ENCODE results near the gene CYP3A7. TPM values are rescaled to one million over a fixed set of nuclear protein-coding genes. Genes with fewer than 3 reads are reported as not detected.
"Not testable (repeated sequence)": the region's sequence is repeated elsewhere in the genome, so short reads cannot be mapped to it uniquely, and the experiment has no call there.

The CYP3A7 gene
- total RNA-seq, 1 experiment from 2014 or later: not detected

DNA sequence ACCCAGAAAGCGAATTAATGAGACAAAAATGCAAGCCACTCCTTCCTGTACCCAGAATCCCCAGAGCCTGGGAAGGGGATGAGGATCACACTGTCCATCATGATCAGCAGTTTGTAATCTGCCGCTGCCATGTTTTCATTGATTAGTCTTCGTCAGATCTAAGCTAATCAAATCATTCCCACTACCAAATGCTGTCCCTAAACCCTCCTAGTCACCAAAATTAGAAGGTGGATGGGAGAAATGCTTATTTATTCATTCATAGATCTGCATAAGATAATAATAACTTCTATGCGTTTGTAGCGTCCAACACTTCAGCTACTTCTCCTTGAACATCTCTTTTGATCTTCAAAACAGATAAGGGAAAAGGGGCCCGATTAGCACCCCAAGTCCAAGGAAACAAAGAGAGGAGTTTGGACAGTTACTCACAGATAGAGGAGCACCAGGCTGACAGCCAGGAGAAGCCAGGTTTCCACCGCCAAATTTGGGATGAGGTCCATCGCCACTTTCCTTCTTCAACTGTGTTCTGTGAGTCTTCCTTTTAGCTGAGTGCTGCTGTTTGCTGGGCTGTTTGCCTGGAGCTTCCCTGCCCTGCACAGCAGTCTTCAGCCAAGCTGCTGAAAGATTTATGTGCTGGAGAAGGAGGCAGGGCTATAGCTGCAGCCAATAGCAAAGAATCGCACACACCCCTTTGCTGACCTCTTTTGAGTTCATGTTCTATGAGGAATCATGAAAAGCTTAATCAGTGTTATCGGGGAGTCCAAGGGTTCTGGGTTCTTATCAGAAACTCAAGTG is 55.4 kb downstream of the CYP3A7 start, which contains the start of gene CYP3A5:
CYP3A5 (minus strand) TSS at position 597 of the 792 bp plus-strand sequence; CDS start at position 497, 100 bp downstream.
- in situ Hi-C loops (cut with HindIII; ENCODE audit: low sequenced_read_pairs): no loop called here
- DNase-seq (ENCODE audit: low spot score): no peak

DNA sequence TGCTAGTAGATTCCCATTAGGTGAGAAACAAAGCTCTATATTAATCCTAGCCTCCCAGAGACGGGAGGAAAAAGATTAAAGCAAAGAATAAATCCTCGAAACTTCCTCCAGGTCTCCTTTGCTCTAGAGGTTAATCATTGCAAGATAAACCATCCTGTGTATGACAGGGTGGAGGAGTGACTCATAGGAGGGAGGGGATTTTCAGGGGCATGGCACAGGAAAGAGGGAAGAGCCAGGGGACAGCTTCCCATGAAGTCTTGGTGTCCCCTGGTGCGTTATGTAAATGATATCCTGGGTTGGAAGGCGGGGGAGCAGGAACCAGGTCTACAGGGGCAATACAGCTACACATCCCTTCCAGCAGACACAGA is 56.0 kb downstream of the CYP3A7 start:
- no peak for DNase-seq (ENCODE audit: low spot score)
- in situ Hi-C loops (cut with HindIII; ENCODE audit: low sequenced_read_pairs): no loop called here

GRCh38 chr7:99677648-99678045 is 57.3 kb downstream of the CYP3A7 start:
- DNase-seq (ENCODE audit: low spot score): no peak
- in situ Hi-C loops (cut with HindIII; ENCODE audit: low sequenced_read_pairs): no loop called here

DNA sequence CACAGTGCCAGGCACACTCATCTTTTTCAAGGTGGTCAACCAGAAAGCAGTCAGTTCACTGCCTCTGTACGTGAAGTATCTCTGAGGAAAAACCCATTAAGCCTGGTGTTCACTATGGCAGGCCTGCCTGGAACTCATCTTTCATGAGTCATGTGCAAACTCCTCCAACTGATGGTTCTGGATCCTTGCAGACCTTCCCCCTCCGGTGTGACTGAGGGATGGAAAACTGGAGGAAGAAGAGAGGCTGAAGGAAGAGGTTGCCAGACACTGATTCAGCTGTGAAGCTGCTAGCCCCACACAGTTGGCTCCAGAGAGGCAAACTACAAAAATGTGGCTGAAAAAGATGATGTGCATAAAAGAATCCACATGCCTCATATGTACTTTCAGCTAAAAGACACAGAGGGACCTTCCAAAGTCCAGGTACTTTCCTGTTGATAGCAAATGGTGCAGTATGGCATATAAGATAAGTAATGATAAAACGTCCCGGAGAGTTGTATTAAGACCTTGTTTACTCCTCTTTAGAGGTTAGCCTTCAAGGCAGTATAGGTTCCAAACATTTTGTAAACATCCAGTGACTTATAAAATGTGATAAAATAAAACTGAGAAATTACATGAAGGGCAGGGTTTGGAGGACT is 57.9 kb downstream of the CYP3A7 start:
- DNase-seq (ENCODE audit: low spot score): no peak
- in situ Hi-C loops (cut with HindIII; ENCODE audit: low sequenced_read_pairs): no loop called here

GRCh38 chr7:99674995-99675742 is 59.8 kb downstream of the CYP3A7 start:
- in situ Hi-C loops (cut with HindIII; ENCODE audit: low sequenced_read_pairs): no loop called here
- no peak for DNase-seq (ENCODE audit: low spot score)

DNA sequence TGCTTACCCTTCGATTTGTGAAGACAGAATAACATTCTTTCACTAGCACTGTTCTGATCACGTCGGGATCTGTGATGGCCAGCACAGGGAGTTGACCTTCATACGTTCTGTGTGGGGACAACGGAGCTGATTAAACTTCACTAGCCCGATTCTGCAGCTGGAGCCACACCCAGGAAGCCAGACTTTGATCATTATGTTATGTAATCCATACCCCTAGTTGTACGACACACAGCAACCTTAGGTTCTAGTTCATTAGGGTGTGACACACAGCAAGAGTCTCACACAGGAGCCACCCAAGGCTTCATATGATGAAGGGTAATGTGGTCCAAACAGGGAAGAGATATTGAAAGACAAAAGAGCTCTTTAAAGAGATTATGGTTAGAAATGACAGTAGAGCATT is 62.4 kb downstream of the CYP3A7 start:
- DNase-seq (ENCODE audit: low spot score): no peak
- in situ Hi-C loops (cut with HindIII; ENCODE audit: low sequenced_read_pairs): no loop called here

- no peak for DNase-seq (ENCODE audit: low spot score)
- in situ Hi-C loops (cut with HindIII; ENCODE audit: low sequenced_read_pairs): no loop called here
These were observed 65.2 kb downstream of the CYP3A7 start for GRCh38 chr7:99669782-99670181.

GRCh38 chr7:99668541-99668940 is 66.5 kb downstream of the CYP3A7 start:
- no peak for DNase-seq (ENCODE audit: low spot score)
- in situ Hi-C loops (cut with HindIII; ENCODE audit: low sequenced_read_pairs): no loop called here

DNA sequence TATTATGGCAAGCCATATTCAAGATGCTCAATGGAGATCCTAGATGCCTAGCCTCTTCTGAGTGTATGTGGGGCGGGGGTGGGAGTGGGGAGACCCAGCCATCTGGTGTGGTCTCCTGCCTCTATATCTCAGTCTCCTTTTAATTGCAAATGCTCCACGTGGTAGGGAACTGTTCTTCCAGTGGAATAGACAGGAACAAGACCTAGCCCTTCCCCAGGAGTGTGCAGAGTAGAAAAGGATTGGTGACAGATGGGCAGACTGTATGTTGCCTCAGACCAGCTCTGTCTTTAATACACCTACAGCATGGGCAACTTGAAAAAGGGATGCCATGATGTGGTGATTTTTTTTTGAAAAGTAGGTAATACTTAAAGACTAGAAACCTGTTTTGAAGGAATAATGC is 67.8 kb downstream of the CYP3A7 start:
- in situ Hi-C loops (cut with HindIII; ENCODE audit: low sequenced_read_pairs): no loop called here
- DNase-seq (ENCODE audit: low spot score): no peak

- DNase-seq (ENCODE audit: low spot score): no peak
- in situ Hi-C loops (cut with HindIII; ENCODE audit: low sequenced_read_pairs): no loop called here
These were observed 69.0 kb downstream of the CYP3A7 start for GRCh38 chr7:99666013-99666395.

DNA sequence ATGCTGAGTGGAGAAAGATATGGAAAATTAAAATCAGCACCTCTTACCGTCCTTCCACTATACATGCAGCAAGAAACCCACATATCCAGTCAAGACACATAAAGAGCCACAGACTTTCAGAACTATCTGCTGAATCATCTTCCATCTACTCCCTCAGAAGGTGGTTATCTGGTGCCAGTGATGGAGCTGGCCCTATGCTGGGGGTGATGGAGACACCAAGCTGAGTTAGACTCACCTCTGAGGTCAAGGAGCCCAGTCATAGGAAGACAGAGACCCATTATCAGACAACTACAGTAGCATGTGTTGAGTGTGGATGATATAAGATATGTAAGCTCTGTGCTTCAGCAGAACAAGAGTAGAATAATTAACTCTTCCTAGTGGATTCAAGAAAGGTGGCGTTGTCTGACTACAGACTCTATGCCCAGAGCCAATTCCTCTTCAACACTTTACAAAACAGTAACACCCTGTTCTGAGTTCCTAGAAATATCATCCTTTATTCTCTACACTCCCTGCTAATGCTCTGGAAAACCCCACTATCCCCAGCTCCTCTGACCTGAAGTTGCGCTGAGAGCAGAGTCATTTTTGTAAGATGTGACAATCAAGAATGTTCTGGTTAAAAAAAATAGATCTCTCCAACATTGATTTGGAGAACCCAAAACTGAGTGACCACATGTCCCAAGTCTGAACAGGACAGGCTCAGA is 69.5 kb downstream of the CYP3A7 start:
- in situ Hi-C loops (cut with HindIII; ENCODE audit: low sequenced_read_pairs): no loop called here
- no peak for DNase-seq (ENCODE audit: low spot score)

GRCh38 chr7:99657879-99658278 is 77.1 kb downstream of the CYP3A7 start:
- in situ Hi-C loops (cut with HindIII; ENCODE audit: low sequenced_read_pairs): not testable (repeated sequence)

More at GRCh38 chr7:99657879-99658278, 77.1 kb downstream of the CYP3A7 start:
- not testable (repeated sequence) for DNase-seq (ENCODE audit: low spot score)

Other genes starting within 250 kb of the CYP3A7 start
- 20.7 and 21.5 TPM in 2 replicates for gene ZNF394, start 234.9 kb downstream of the CYP3A7 start, total RNA-seq (2014; rRNA removed; shearing (Covaris generic))
- gene ZKSCAN5, start 230.5 kb downstream of the CYP3A7 start, total RNA-seq (2014; rRNA removed; shearing (Covaris generic)): 18.6 and 23.1 TPM in 2 replicates
- 2.6 and 5.0 TPM in 2 replicates for gene FAM200A, start 183.1 kb downstream of the CYP3A7 start, total RNA-seq (2014; rRNA removed; shearing (Covaris generic))
- gene ZNF655, start 176.6 kb downstream of the CYP3A7 start, total RNA-seq (2014; rRNA removed; shearing (Covaris generic)): 40.9 and 48.6 TPM in 2 replicates
- 0.12 TPM in 1 of 2 replicates, not detected in the other for gene TMEM225B, start 136.9 kb downstream of the CYP3A7 start, total RNA-seq (2014; rRNA removed; shearing (Covaris generic))
- 7.6 and 10.6 TPM in 2 replicates for gene ZSCAN25, start 118.2 kb downstream of the CYP3A7 start, total RNA-seq (2014; rRNA removed; shearing (Covaris generic))
- gene CYP3A5, start 55.2 kb downstream of the CYP3A7 start, total RNA-seq (2014; rRNA removed; shearing (Covaris generic)): not detected in 2 replicates
- not detected in 2 replicates for gene CYP3A4, start 49.0 kb upstream of the CYP3A7 start, total RNA-seq (2014; rRNA removed; shearing (Covaris generic))
- not detected in 2 replicates for gene CYP3A43, start 92.8 kb upstream of the CYP3A7 start, total RNA-seq (2014; rRNA removed; shearing (Covaris generic))
- not detected in 2 replicates for gene OR2AE1, start 141.8 kb upstream of the CYP3A7 start, total RNA-seq (2014; rRNA removed; shearing (Covaris generic))
- gene TRIM4, start 184.3 kb upstream of the CYP3A7 start, total RNA-seq (2014; rRNA removed; shearing (Covaris generic)): 10.0 and 12.9 TPM in 2 replicates
- not detected in 2 replicates for gene GJC3, start 194.4 kb upstream of the CYP3A7 start, total RNA-seq (2014; rRNA removed; shearing (Covaris generic))
- 1.1 TPM in 1 of 2 replicates, not detected in the other for gene AZGP1, start 240.8 kb upstream of the CYP3A7 start, total RNA-seq (2014; rRNA removed; shearing (Covaris generic))

All from G401 (cell line).